HG03342 (cell line): Measurements from ENCODE around the gene TSPAN15.

Experiments
- ATAC-seq: cut with Tn5 transposase; IDR thresholded peaks from one replicate; pipeline ENCODE4 v1.9.1; 2021; ENCODE audit warnings: mild to moderate bottlenecking, moderate library complexity; ENCODE audit not compliant: unreplicated experiment

Gene TSPAN15

DNA sequence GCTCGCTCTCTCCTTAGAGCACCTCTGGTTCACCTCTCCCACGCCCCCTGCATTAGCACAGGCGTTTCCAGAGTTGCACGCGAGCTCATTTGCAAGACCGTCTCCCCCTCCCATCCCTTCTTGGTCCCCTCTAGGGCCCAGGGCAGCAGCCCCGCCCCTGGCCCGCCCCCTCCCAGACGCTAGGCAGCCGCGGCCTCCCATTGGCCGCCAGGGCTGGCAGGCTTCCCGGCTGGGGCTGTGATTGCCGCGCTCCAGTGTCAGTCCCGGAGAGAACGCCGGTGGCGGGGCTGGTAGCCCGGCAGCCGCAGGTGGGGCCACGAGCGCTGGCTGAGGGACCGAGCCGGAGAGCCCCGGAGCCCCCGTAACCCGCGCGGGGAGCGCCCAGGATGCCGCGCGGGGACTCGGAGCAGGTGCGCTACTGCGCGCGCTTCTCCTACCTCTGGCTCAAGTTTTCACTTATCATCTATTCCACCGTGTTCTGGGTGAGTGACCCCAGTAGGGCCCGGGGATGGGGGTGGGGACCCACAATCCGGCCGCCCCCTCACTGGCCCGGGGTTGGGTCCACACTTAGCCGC is at the start of gene TSPAN15:
TSPAN15 (plus strand) TSS at position 257 of the 575 bp plus-strand sequence; CDS start at position 387, 130 bp downstream.
- peak; percentile 87 for ATAC-seq

- ATAC-seq, result no peak
Measured at GRCh38 chr10:69402386-69402785, 48.9 kb upstream of the TSPAN15 start.

- no peak for ATAC-seq
Measured at GRCh38 chr10:69403066-69403465, 48.2 kb upstream of the TSPAN15 start.

DNA sequence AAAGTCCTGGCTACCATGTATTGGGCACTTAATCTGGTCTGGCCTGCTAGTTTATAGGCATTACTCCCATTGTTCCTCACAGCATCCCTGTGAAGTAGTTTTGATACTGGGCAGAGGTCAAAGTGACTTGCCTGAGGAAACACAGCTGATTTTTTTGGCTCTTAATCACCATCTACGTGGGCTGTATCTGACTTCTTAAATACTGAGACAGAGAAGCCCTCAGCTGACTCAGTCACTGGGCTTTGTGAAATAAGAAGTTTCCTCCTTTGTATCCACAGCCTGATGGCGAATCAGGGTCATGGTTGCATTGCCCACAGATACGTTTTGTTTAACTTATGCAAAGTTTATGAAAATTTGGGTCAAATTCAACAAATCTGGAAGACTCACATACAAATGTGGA is 47.7 kb upstream of the TSPAN15 start:
- ATAC-seq, result no peak

GRCh38 chr10:69404786-69405185 is 46.5 kb upstream of the TSPAN15 start:
- no peak for ATAC-seq

DNA sequence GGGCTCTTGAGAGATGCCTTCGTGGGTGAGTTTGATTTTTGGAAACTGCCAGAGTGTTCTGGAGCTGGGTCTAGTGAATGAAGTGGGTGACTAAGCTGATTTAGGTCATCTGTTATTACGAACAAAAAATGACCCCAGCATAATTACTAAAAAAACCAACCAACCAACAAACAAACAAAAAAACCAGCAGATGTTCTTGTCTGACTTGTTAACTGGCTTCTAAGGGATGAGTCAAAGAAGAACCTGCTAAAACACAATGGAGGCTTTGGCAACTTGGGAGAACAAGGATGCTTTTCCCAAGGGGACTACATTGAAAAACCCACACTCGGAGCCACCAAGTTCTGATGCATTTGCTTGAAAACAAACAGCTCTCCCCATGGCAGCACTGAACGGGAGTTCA is 46.0 kb upstream of the TSPAN15 start:
- ATAC-seq, result no peak

GRCh38 chr10:69406302-69406811 is 44.9 kb upstream of the TSPAN15 start:
- no peak for ATAC-seq

- no peak for ATAC-seq
Measured at GRCh38 chr10:69406816-69407580, 44.3 kb upstream of the TSPAN15 start.

DNA sequence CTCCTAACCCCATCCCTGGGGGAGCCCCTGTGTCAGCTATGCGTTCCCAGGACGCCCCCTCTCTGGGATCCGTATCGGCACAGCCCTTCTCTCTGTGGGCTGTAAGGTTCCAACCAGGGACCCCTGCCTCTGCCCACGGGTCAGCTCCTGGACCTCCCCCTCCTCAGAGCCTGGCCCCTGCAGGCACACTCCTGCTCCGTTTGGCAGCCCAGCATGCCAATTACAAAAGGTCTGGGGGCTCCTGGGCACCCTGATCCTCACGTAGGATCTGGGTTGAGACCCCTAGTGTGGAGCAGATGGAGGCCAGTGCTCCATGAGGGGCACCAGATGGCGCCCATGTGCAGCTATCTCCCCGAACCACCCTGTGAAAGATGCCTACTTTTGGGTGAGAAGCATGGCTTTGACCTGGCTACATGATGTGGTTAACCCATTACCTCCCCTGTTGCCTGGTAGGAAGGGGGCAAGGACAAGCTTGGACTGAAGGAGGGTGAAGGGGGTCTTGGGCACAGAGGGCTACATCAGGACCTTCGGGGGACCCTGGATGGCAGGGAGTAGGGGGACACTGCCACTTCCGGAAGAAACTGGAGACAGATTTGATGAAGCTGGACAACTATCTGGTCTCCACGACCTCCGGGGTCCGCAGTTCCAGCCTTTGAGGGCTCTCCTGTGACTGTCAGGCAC is 43.5 kb upstream of the TSPAN15 start:
- no peak for ATAC-seq

GRCh38 chr10:69408318-69409175 is 42.7 kb upstream of the TSPAN15 start:
- peak; percentile 78 for ATAC-seq

GRCh38 chr10:69409176-69409495 is 42.1 kb upstream of the TSPAN15 start:
- no peak for ATAC-seq

GRCh38 chr10:69409968-69410367 is 41.3 kb upstream of the TSPAN15 start:
- ATAC-seq, result no peak

- no peak for ATAC-seq
Measured at GRCh38 chr10:69410487-69410886, 40.8 kb upstream of the TSPAN15 start.

DNA sequence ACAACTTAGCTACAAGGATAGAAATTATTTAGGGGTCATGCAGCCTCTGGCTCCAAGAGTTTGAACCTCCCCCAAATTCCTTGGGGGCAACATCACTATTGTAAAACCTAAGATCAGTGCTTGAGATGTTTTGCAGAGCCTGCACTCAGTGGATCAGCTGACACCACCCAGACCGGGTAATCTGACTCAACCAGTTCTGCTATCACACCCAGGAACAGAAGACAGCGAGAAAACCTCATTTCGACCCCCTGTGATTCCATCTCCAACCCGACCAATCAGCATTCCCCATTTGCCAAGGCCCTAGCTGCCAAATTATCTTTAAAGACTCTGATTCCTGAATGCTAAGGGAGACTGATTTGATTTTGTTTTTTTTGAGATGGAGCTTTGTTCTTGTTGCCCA is 39.8 kb upstream of the TSPAN15 start:
- no peak for ATAC-seq

- no peak for ATAC-seq
Measured at GRCh38 chr10:69412232-69412790, 39.0 kb upstream of the TSPAN15 start.

GRCh38 chr10:69413221-69413865 is 37.9 kb upstream of the TSPAN15 start:
- ATAC-seq, result no peak

DNA sequence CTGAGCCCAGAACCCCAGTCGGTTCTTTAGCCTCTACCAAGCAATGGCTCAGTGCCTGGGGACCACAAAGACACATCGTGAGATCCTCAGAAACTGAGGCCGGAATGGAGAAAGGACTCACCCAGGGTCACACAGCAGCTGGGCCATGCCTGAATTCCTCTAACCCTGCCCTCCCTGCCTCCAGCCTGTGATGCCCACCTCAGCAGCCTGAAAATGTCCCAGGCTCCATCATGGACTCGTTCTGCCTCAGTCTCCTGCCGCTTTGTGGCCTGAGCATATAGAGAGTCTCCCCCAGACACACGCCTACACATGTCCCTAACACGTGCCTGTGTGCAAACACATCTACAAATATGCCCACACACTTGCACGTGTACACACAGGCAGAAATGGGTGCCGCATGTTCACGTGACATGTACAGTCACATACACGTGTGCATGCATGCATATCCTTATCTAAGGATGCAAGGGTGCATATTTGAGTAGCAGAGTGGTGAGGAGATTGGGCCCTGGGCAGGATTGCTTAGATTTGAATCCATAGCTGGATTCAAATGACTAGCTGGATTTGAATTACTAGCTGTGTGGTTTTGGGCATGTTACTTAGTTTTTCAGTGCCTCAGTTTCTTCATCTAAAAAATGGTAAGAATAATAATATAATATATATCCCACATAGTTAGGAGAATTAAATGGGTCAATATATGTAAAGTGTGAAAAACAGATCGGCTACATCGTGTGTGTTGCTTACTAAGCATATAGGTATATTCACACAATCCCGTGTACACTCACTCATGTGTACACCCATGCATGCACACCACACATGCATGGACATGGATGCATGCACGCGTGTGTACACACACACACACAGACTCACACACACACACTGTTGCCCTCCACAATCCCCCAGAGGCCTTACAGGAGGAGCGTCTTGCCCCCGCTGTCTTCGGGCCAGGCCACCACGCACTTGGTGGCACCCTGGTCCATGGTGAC is 36.9 kb upstream of the TSPAN15 start:
- no peak for ATAC-seq

GRCh38 chr10:69415049-69415448 is 36.2 kb upstream of the TSPAN15 start:
- ATAC-seq, result no peak

GRCh38 chr10:69415951-69416350 is 35.3 kb upstream of the TSPAN15 start:
- no peak for ATAC-seq
